IMR-90 (cell line): ENCODE data around the gene RASL11A. TPM values are rescaled to one million over a fixed set of nuclear protein-coding genes. Genes with fewer than 3 reads are reported as not detected.

ENCODE experiments used
- ATAC-seq: fragments of 200-7000 bp; cut with Tn5 transposase; 2 replicates; pipeline ENCODE4 v1.9.1; 2020; ENCODE audit warnings: low read depth, mild to moderate bottlenecking, moderate library complexity
- BruUV-seq: library from RNA; stranded (reverse); fragments of 400-500 nt; replicated peaks from 2 replicates; lab custom pipeline; 2021; lab: Mats Ljungman, UMichigan
- CTCF ChIA-PET: fragments of 300-600 bp; formaldehyde crosslinking; extraction: SDS; loops from one replicate; lab custom pipeline; 2021; ENCODE audit warnings: antibody characterized with exemption; lab: Yijun Ruan, JAX
- POLR2A ChIA-PET: fragments of 300-600 bp; sonication (Branson Sonifier 250); formaldehyde crosslinking; loops from one replicate; lab custom pipeline; 2022; ENCODE audit warnings: antibody characterized with exemption; ENCODE audit not compliant: unreplicated experiment; lab: Charles Lee
- DNase-seq: peaks from one replicate; pipeline ENCODE4 v3.0.0; 2013
- H2AFZ ChIP-seq: replicated peaks from 2 replicates; pipeline ENCODE3; 2013; ENCODE audit warnings: low read length, mild to moderate bottlenecking; ENCODE audit not compliant: poor library complexity
- H2AK5ac ChIP-seq: 2 replicates; pipeline ENCODE4 v1.6.1; 2013; ENCODE audit warnings: low read depth, low read length, inconsistent platforms
- H2AK9ac ChIP-seq: replicated peaks from 2 replicates; pipeline ENCODE3; 2013; ENCODE audit warnings: mild to moderate bottlenecking, low read depth, low read length, moderate library complexity; ENCODE audit not compliant: poor library complexity
- H2BK120ac ChIP-seq: 2 replicates; pipeline ENCODE4 v1.6.1; 2013; ENCODE audit warnings: low read depth, low read length, inconsistent platforms
- H2BK15ac ChIP-seq: 3 replicates; pipeline ENCODE4 v1.6.1; 2013; ENCODE audit warnings: low read depth, low read length, inconsistent platforms
- H2BK20ac ChIP-seq: 2 replicates; pipeline ENCODE4 v1.6.1; 2013; ENCODE audit warnings: low read depth, mild to moderate bottlenecking, inconsistent platforms, low read length, moderate library complexity
- H2BK5ac ChIP-seq: 2 replicates; pipeline ENCODE4 v1.6.1; 2013; ENCODE audit warnings: mild to moderate bottlenecking, low read depth, low read length, inconsistent platforms; ENCODE audit not compliant: poor library complexity, severe bottlenecking
- H3K14ac ChIP-seq: replicated peaks from 2 replicates; pipeline ENCODE4 v1.6.1; 2013; ENCODE audit warnings: low read depth, low read length, inconsistent platforms
- H3K18ac ChIP-seq: 2 replicates; pipeline ENCODE4 v1.6.1; 2013; ENCODE audit warnings: low read depth, low read length, control low read depth
- H3K23ac ChIP-seq: 2 replicates; pipeline ENCODE4 v1.6.1; 2013; ENCODE audit warnings: low read depth, low read length, inconsistent platforms
- H3K27ac ChIP-seq: 2 replicates; pipeline ENCODE4 v1.5.1; 2013; ENCODE audit warnings: mild to moderate bottlenecking, control low read depth, low read length; ENCODE audit not compliant: insufficient read depth
- H3K27me3 ChIP-seq: 2 replicates; pipeline ENCODE4 v1.6.1; 2013; ENCODE audit warnings: low read length; ENCODE audit not compliant: control insufficient read depth, insufficient read depth
- H3K36me3 ChIP-seq: 2 replicates; pipeline ENCODE4 v1.6.1; 2013; ENCODE audit warnings: low read length, mixed read lengths; ENCODE audit not compliant: control insufficient read depth, insufficient read depth
- H3K4ac ChIP-seq: 2 replicates; pipeline ENCODE4 v1.6.1; 2013; ENCODE audit warnings: low read depth, low read length, inconsistent platforms
- H3K4me1 ChIP-seq: 2 replicates; pipeline ENCODE4 v1.6.1; 2013; ENCODE audit warnings: low read length, mixed read lengths; ENCODE audit not compliant: control insufficient read depth, insufficient read depth
- H3K4me2 ChIP-seq: 2 replicates; pipeline ENCODE4 v1.6.1; 2013; ENCODE audit warnings: low read depth, mild to moderate bottlenecking, control low read depth, low read length, moderate library complexity
- H3K4me3 ChIP-seq: 2 replicates; pipeline ENCODE4 v1.5.1; 2013; ENCODE audit warnings: low read depth, mild to moderate bottlenecking, control low read depth, low read length, moderate library complexity; ENCODE audit not compliant: insufficient read depth
- H3K56ac ChIP-seq: 2 replicates; pipeline ENCODE4 v1.6.1; 2013; ENCODE audit warnings: low read length, inconsistent platforms; ENCODE audit not compliant: insufficient read depth; ENCODE audit errors: extremely low read depth
- H3K79me1 ChIP-seq, 2 experiments: 2 replicates each; pipeline ENCODE4 v1.6.1; 2013; ENCODE audit warnings: low read length in 2 of 2, inconsistent platforms in 1 of 2, low read depth in 1 of 2
- H3K9ac ChIP-seq: 2 replicates; pipeline ENCODE4 v1.6.1; 2013; ENCODE audit warnings: low read depth, low read length, control low read depth
- H3K9me1 ChIP-seq: 2 replicates; pipeline ENCODE4 v1.6.1; 2013; ENCODE audit warnings: low read length, inconsistent platforms; ENCODE audit not compliant: insufficient read depth
- H3K9me3 ChIP-seq: 2 replicates; pipeline ENCODE4 v1.6.1; 2013; ENCODE audit warnings: low read length; ENCODE audit not compliant: control insufficient read depth, insufficient read depth
- H4K20me1 ChIP-seq: 2 replicates; pipeline ENCODE4 v1.6.1; 2013; ENCODE audit warnings: low read length, inconsistent platforms; ENCODE audit not compliant: insufficient read depth
- H4K5ac ChIP-seq: 2 replicates; pipeline ENCODE4 v1.6.1; 2013; ENCODE audit warnings: mild to moderate bottlenecking, low read depth, low read length, control low read depth
- H4K8ac ChIP-seq, 2 experiments: 2 replicates each; pipeline ENCODE4 v1.6.1; 2013; ENCODE audit warnings: low read depth in 2 of 2, low read length in 2 of 2, control low read depth in 1 of 2, inconsistent platforms in 1 of 2
- H4K91ac ChIP-seq: 2 replicates; pipeline ENCODE4 v1.6.1; 2013; ENCODE audit warnings: low read depth, low read length, inconsistent platforms; ENCODE audit not compliant: insufficient read depth
- CEBPB ChIP-seq: IDR thresholded peaks from 2 replicates; pipeline ENCODE4 v1.6.1; 2012; ENCODE audit warnings: low read depth, low read length, improper control_type of control experiment
- RAD21 ChIP-seq: IDR thresholded peaks from 2 replicates; pipeline ENCODE4 v1.6.1; 2012; ENCODE audit warnings: low read length, improper control_type of control experiment
- WGBS, 2 experiments: methylation state at CpG; one replicate each; pipeline versions ENCODE4 v1.1.5 to v1.1.7; 2013; ENCODE audit warnings: missing lambda C conversion rate in 2 of 2; ENCODE audit not compliant: insufficient read length in 1 of 2; ENCODE audit errors: extremely low coverage in 2 of 2; 5-methylcytosine and 5-hydroxymethylcytosine counted together
- dilution Hi-C: fragments of 300-500 bp; cut with HindIII; formaldehyde crosslinking; loops from one replicate; pipeline ENCODE4 v1.14.3; 2018; ENCODE audit warnings: low sequenced_read_pairs; ENCODE audit not compliant: unreplicated experiment
- in situ Hi-C: fragments of 300-500 bp; cut with MboI; formaldehyde crosslinking; loops from 3 replicates; pipeline ENCODE4 v1.14.3; 2019; ENCODE audit warnings: low sequenced_read_pairs, inconsistent platforms, mixed read lengths
- intact Hi-C: fragments of 100-400 bp; cut with micrococcal nuclease; formaldehyde crosslinking; loops from 2 replicates; pipeline ENCODE4 v1.10.0; 2022
- polyA plus RNA-seq, 3 experiments: library from polyadenylated mRNA; depleted of rRNA; stranded (reverse); fragments of >200 nt; gene quantifications; 2 replicates each; pipeline ENCODE4 v1.2.3, GENCODE V29; 2012; ENCODE audit warnings: low replicate concordance in 1 of 3
- total RNA-seq: library from RNA; depleted of rRNA; stranded (reverse); fragments of >200 nt; gene quantifications from 2 replicates; pipeline ENCODE4 v1.2.3, GENCODE V29; 2012

The RASL11A gene
- total and polyA plus RNA-seq, 2 of the 4 experiments (the other 2 are of a cell fraction), result 10.4 to 18.5 TPM

GRCh38 chr13:27233964-27234363, 36.7 kb upstream of the RASL11A start:
- Histone ChIP-seq H3K79me1 (no peaks in the 10 kb centered on the region), H3K27ac (no peak overlapping the region), H2BK20ac (no peak overlapping the region), H2AFZ (no peak overlapping the region), H3K18ac (no peak overlapping the region), H3K56ac (no peak overlapping the region), H3K4me3 (no peak overlapping the region), H2BK5ac (no peak overlapping the region), H2AK5ac (no peak overlapping the region), H4K8ac (no peak overlapping the region), H3K27me3 (no peaks in the 10 kb centered on the region), H3K14ac (no peak overlapping the region), H3K4ac (no peak overlapping the region), H4K5ac (no peak overlapping the region), H3K36me3 (no peaks in the 10 kb centered on the region), H4K20me1 (no peaks in the 10 kb centered on the region), H3K4me1 (no peaks in the 10 kb centered on the region), H3K4me2 (no peak overlapping the region), H3K9me3 (peaks cover 4% of the 10 kb centered on the region), H3K9me1 (no peaks in the 10 kb centered on the region), H2BK15ac (no peak overlapping the region), H3K9ac (no peak overlapping the region), H4K91ac (no peak overlapping the region), H3K23ac (no peak overlapping the region), H2AK9ac (no peak overlapping the region), H2BK120ac (no peak overlapping the region)
- CTCF ChIA-PET, result no interaction called here
- POLR2A ChIA-PET, result no interaction called here
- BruUV-seq, result no TSS peak
- dilution Hi-C loops (no loop called here), intact Hi-C loops (no loop called here), in situ Hi-C loops (no loop called here)
- no CpG with 5 or more reads among the region's 5 CpGs for WGBS, 2 experiments
- TF ChIP-seq CEBPB, result peak; percentile 69
- no peak for TF ChIP-seq RAD21
- DNase-seq, result no peak
- no peak for ATAC-seq
